K562 (cell line): Measurements from ENCODE around the gene NAA10. TPM values are rescaled to one million over a fixed set of nuclear protein-coding genes. Genes with fewer than 3 reads are reported as not detected.

ENCODE experiments used
- ATAC-seq: fragments of 200-7000 bp; cut with Tn5 transposase; 3 replicates; pipeline ENCODE4 v1.9.1; 2020; ENCODE audit warnings: moderate library complexity
- BruUV-seq: library from RNA; stranded (reverse); fragments of 400-500 nt; replicated peaks from 2 replicates; lab custom pipeline; 2021; lab: Mats Ljungman, UMichigan
- CTCF ChIA-PET: fragments of 300-600 bp; formaldehyde crosslinking; extraction: SDS; loops from one replicate; lab custom pipeline; 2021; ENCODE audit warnings: low intra/inter-chr PET ratio; lab: Yijun Ruan, JAX
- POLR2A ChIA-PET: fragments of 300-600, 350-650 bp; sonication (Branson Sonifier 250); formaldehyde crosslinking; extraction: SDS; loops from one replicate; lab custom pipeline; 2021; ENCODE audit warnings: antibody characterized with exemption, inconsistent platforms; lab: Yijun Ruan, JAX
- DNase-seq, 4 experiments: peaks; one replicate each; pipeline versions ENCODE4 v3.0.0 to v3.0.0-alpha.2; 2011 to 2018; ENCODE audit warnings: low spot score in 3 of 4, mixed read lengths in 3 of 4; ENCODE audit errors: extremely low read depth in 1 of 4
- FAIRE-seq: peaks from 2 replicates; lab custom pipeline; 2011; peaks lifted over from hg19 to GRCh38; lab: Jason Lieb, UNC
- H2AFZ ChIP-seq: 2 replicates; pipeline ENCODE4 v1.6.0; 2011; ENCODE audit warnings: low read depth, low read length, control low read depth, inconsistent platforms
- H3K27ac ChIP-seq: fragments of 200-600 bp; 3 replicates; pipeline ENCODE4 v1.8.0; 2011; ENCODE audit warnings: low read depth, mild to moderate bottlenecking, control low read depth, inconsistent platforms, low read length, moderate library complexity, mixed read lengths; ENCODE audit errors: extremely low read depth
- H3K27me3 ChIP-seq, 2 experiments: fragments of 300-600 bp in 1 of 2; 2 replicates in 1 of 2; 3 replicates in 1 of 2; pipeline versions ENCODE4 v1.6.0 to v1.8.0; 2011; ENCODE audit warnings: inconsistent platforms in 2 of 2, low read length in 2 of 2, mild to moderate bottlenecking in 1 of 2, mixed read lengths in 1 of 2, moderate library complexity in 1 of 2; ENCODE audit not compliant: control insufficient read depth in 2 of 2, insufficient read depth in 2 of 2
- H3K36me3 ChIP-seq: fragments of 300-600 bp; 3 replicates; pipeline ENCODE4 v1.8.0; 2011; ENCODE audit warnings: mild to moderate bottlenecking, low read length, inconsistent platforms; ENCODE audit not compliant: control insufficient read depth, insufficient read depth
- H3K4me1 ChIP-seq, 2 experiments: fragments of 200-600 bp in 1 of 2; replicated peaks in 1 of 2; 2 replicates in 1 of 2; 3 replicates in 1 of 2; pipeline versions ENCODE4 v1.5.1 to v1.8.0; 2011; ENCODE audit warnings: inconsistent platforms in 2 of 2, low read length in 2 of 2, mild to moderate bottlenecking in 1 of 2, mixed read lengths in 1 of 2, moderate library complexity in 1 of 2; ENCODE audit not compliant: control insufficient read depth in 2 of 2, insufficient read depth in 2 of 2
- H3K4me2 ChIP-seq: 2 replicates; pipeline ENCODE4 v1.6.1; 2011; ENCODE audit warnings: low read length, control low read depth, inconsistent platforms, mixed read lengths; ENCODE audit not compliant: insufficient read depth
- H3K4me3 ChIP-seq: fragments of 200-600 bp; sonication (generic), shearing (Covaris generic); 2 replicates; pipeline ENCODE4 v1.5.1; 2016; ENCODE audit warnings: control low read depth, inconsistent platforms
- H3K79me2 ChIP-seq: fragments of 200-600 bp; 3 replicates; pipeline ENCODE4 v1.8.0; 2011; ENCODE audit warnings: low read length, inconsistent platforms; ENCODE audit not compliant: control insufficient read depth, insufficient read depth
- H3K9ac ChIP-seq, 2 experiments: 2 replicates each; pipeline versions ENCODE4 v1.6.0 to v1.6.1; 2011; ENCODE audit warnings: low read depth in 2 of 2, low read length in 2 of 2, control low read depth in 1 of 2, inconsistent platforms in 1 of 2, mild to moderate bottlenecking in 1 of 2, mixed read lengths in 1 of 2; ENCODE audit not compliant: insufficient read depth in 1 of 2
- H3K9me1 ChIP-seq: one replicate; pipeline ENCODE4 v1.6.0; 2011; ENCODE audit warnings: inconsistent platforms, mild to moderate bottlenecking, low read length, moderate library complexity; ENCODE audit not compliant: control insufficient read depth, insufficient read depth
- H3K9me3 ChIP-seq: replicated peaks from 2 replicates; pipeline ENCODE4 v1.5.1; 2011; ENCODE audit warnings: low read depth, low read length, inconsistent platforms; ENCODE audit not compliant: control insufficient read depth, insufficient read depth
- H4K20me1 ChIP-seq: replicated peaks from 2 replicates; pipeline ENCODE4 v1.6.1; 2011; ENCODE audit warnings: low read length, inconsistent platforms, mixed read lengths; ENCODE audit not compliant: control insufficient read depth, insufficient read depth
- E2F6 ChIP-seq, 2 experiments: IDR thresholded peaks; 2 replicates each; pipeline ENCODE4 v1.6.1; 2011; ENCODE audit warnings: borderline replicate concordance in 1 of 2, control low read depth in 1 of 2, low read depth in 1 of 2, low read length in 1 of 2, mild to moderate bottlenecking in 1 of 2, mixed read lengths in 1 of 2, moderate library complexity in 1 of 2; ENCODE audit not compliant: insufficient read depth in 1 of 2, insufficient read length in 1 of 2, poor library complexity in 1 of 2, severe bottlenecking in 1 of 2; ENCODE audit errors: extremely low read depth in 1 of 2
- EGR1 ChIP-seq: fragments of 450-650 bp; conservative IDR thresholded peaks from 2 replicates; pipeline ENCODE4 v1.6.1; 2017; ENCODE audit warnings: mild to moderate bottlenecking
- VEZF1 ChIP-seq: fragments of 200-800 bp; sonication (Bioruptor generic); IDR thresholded peaks from 2 replicates; pipeline ENCODE4 v1.6.1; 2017; ENCODE audit warnings: missing genetic modification characterization, missing compliant biosample characterization
- WGBS: fragments of 100-300 bp; shearing (Covaris generic); methylation state at CpG from one replicate; pipeline ENCODE4 v1.1.6; 2016; ENCODE audit warnings: low coverage, mixed read lengths; ENCODE audit not compliant: insufficient coverage; ENCODE audit errors: missing lambda C conversion rate; 5-methylcytosine and 5-hydroxymethylcytosine counted together
- in situ Hi-C: fragments of 300-500 bp; cut with MboI; formaldehyde crosslinking; loops from 4 replicates; pipeline ENCODE4 v1.15.0; 2018; ENCODE audit warnings: inconsistent platforms, mixed read lengths
- intact Hi-C: fragments of 100-400 bp; cut with micrococcal nuclease; formaldehyde crosslinking; loops from 2 replicates; pipeline ENCODE4 v1.14.2; 2022
- polyA plus RNA-seq, 8 experiments: library from polyadenylated mRNA; depleted of rRNA in 4 of 8; stranded (reverse) in 5 of 8; unstranded in 3 of 8; fragments of >200 nt; fragmentation: Nextera tagmentation in 2 of 8; fragmentation: Illumina TruSeq in 1 of 8; extraction: Ambion mirVana in 2 of 8; extraction: Trizol in 1 of 8; gene quantifications; 2 replicates each; pipeline versions ENCODE4 v1.2.1 to v1.2.3, GENCODE V29; 2011 to 2014; ENCODE audit warnings: inconsistent platforms in 1 of 8, missing spikeins in 1 of 8
- total RNA-seq, 7 experiments: library from RNA; depleted of rRNA in 6 of 7; stranded (reverse); fragments of >200 nt in 6 of 7; fragmentation: Illumina TruSeq in 2 of 7; extraction: Trizol in 2 of 7; gene quantifications; 2 replicates each; pipeline versions ENCODE4 v1.2.1 to v1.2.3, GENCODE V29; 2011 to 2021; ENCODE audit warnings: low replicate concordance in 1 of 7

The NAA10 gene
- total and polyA plus RNA-seq, 9 of the 15 experiments (the other 6 are each of a cell fraction or from before 2014, with no cell fraction given) = 11.1 to 250 (median 134) TPM

- Histone ChIP-seq H3K9me1 (no peaks in the 10 kb centered on the region), H4K20me1 (peaks cover 6% of the 10 kb centered on the region; the same call in 1 of the 2 replicates), H3K27me3 (peaks cover 0 to 38% of the 10 kb centered on the region in 2 experiments; a peak in 2 of 5 replicates), H3K79me2 (no peaks in the 10 kb centered on the region), H3K4me1 (peaks cover 10 to 61% of the 10 kb centered on the region in 2 experiments), H3K4me3 (no peak overlapping the region), H3K9me3 (no peaks in the 10 kb centered on the region), H3K4me2 (no peak overlapping the region), H3K27ac (no peak overlapping the region), H3K36me3 (no peaks in the 10 kb centered on the region), H2AFZ (no peak overlapping the region), H3K9ac (no peak overlapping the region; a peak in 1 of 4 replicates)
- TF ChIP-seq EGR1 (peak; percentile 47), VEZF1 (CRISPR knock-in tag) (0 out of 2 replicates have a peak, but pooled peaks have one; percentile 11), E2F6 (IDR thresholded peaks at IDR 0.05; ENCODE audit: borderline replicate concordance in 1 of 2, extremely low read depth in 1 of 2, insufficient read depth in 1 of 2, insufficient read length in 1 of 2, low read depth in 1 of 2, low read length in 1 of 2, poor library complexity in 1 of 2, severe bottlenecking in 1 of 2) (no peak)
- CTCF ChIA-PET = interaction anchor here (0.6 kb wide), 1 partner anchor 944 kb away, joined by 3 read pairs; no protein-coding TSS in a partner anchor
- ATAC-seq (peak; percentile 70), DNase-seq (peak; percentile 47 to 54 (median 52)), FAIRE-seq (no peak)
- no TSS peak for BruUV-seq
- 11% methylated on average over 4 of the region's 13 CpGs for whole genome bisulfite sequencing
- POLR2A ChIA-PET = no interaction called here
- intact Hi-C loops (no loop called here), in situ Hi-C loops (no loop called here)
These were observed 51.5 kb downstream of the NAA10 start for GRCh38 chrX:153883163-153883843.
